Testis (tissue), 3 donors: Measurements from ENCODE around the gene PTPRG. TPM values are rescaled to one million over a fixed set of nuclear protein-coding genes. Genes with fewer than 3 reads are reported as not detected.
A peak's percentile ranks its signal among the peaks of the same experiment; 100 is the strongest.

Experiments
- DNase-seq: peaks from one replicate; pipeline ENCODE4 v3.0.0-alpha.2; 2019
- H3K27ac ChIP-seq, 2 donors: fragments of 200-600 bp; sonication (generic); one replicate each; pipeline ENCODE4 v1.5.1; 2019
- H3K27me3 ChIP-seq: fragments of 200-600 bp; sonication (generic); one replicate; pipeline ENCODE4 v1.5.1; 2019
- H3K36me3 ChIP-seq: fragments of 200-600 bp; sonication (generic); one replicate; pipeline ENCODE4 v1.5.1; 2017; ENCODE audit warnings: low read depth; ENCODE audit errors: missing control alignments
- H3K4me1 ChIP-seq: fragments of 200-600 bp; sonication (generic); one replicate; pipeline ENCODE4 v1.5.1; 2019
- H3K4me3 ChIP-seq, 2 donors: fragments of 200-600 bp; sonication (generic); one replicate each; pipeline ENCODE4 v1.5.1; 2017 to 2019
- H3K9me3 ChIP-seq: fragments of 200-600 bp; sonication (generic); one replicate; pipeline ENCODE4 v1.5.1; 2017
- POLR2A ChIP-seq: fragments of 450-650 bp; IDR thresholded peaks from one replicate; pipeline ENCODE4 v1.6.1; 2017; ENCODE audit warnings: antibody characterized with exemption, mild to moderate bottlenecking, moderate library complexity
- WGBS, 2 donors: methylation state at CpG; one replicate each; pipeline ENCODE4 v1.1.5; 2018; 5-methylcytosine and 5-hydroxymethylcytosine counted together
- intact Hi-C: fragments of 100-400 bp; cut with DNase I; formaldehyde crosslinking; loops from one replicate; pipeline ENCODE4 v1.15.1; 2023; ENCODE audit warnings: low total_unique reads
- polyA plus RNA-seq: library from polyadenylated mRNA; stranded (reverse); fragments of 350-450 nt; fragmentation: Illumina TruSeq; extraction: RNeasy Lipid Tissue Mini Kit (QIAGEN cat#74804); gene quantifications from one replicate; pipeline ENCODE4 v1.2.3, GENCODE V29; 2014; ENCODE audit warnings: low read depth, low replicate concordance; ENCODE audit not compliant: insufficient read depth
- total RNA-seq, 2 donors: library from RNA; depleted of rRNA; stranded (reverse); fragments of >200 nt; gene quantifications; one replicate each; pipeline ENCODE4 v1.2.3, GENCODE V29; 2016
- TF ChIP-seq, protein P1 (sequence below), 3 experiments: fragments of 450-650 bp in 2 of 3; fragments of 200-600 bp in 1 of 3; sonication (generic) in 1 of 3; IDR thresholded peaks; one replicate each; pipeline ENCODE4 v1.5.1; 2016 to 2019; ENCODE audit warnings: antibody characterized with exemption in 3 of 3, mild to moderate bottlenecking in 2 of 3, moderate library complexity in 1 of 3

PTPRG gene
- total and polyA plus RNA-seq, 3 donors from 2014 or later = 26.3 to 107 (median 75.4) TPM

GRCh38 chr3:62197350-62198012 lies 636.1 kb downstream of the PTPRG start:
- H3K9me3 ChIP-seq = no peaks in the 10 kb centered on the region
- intact Hi-C loops = no loop called here
- no peak for TF ChIP-seq POLR2A
- TF ChIP-seq, protein P1, sequence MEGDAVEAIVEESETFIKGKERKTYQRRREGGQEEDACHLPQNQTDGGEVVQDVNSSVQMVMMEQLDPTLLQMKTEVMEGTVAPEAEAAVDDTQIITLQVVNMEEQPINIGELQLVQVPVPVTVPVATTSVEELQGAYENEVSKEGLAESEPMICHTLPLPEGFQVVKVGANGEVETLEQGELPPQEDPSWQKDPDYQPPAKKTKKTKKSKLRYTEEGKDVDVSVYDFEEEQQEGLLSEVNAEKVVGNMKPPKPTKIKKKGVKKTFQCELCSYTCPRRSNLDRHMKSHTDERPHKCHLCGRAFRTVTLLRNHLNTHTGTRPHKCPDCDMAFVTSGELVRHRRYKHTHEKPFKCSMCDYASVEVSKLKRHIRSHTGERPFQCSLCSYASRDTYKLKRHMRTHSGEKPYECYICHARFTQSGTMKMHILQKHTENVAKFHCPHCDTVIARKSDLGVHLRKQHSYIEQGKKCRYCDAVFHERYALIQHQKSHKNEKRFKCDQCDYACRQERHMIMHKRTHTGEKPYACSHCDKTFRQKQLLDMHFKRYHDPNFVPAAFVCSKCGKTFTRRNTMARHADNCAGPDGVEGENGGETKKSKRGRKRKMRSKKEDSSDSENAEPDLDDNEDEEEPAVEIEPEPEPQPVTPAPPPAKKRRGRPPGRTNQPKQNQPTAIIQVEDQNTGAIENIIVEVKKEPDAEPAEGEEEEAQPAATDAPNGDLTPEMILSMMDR (IDR thresholded peaks at IDR 0.05) = no peak
- no peaks in the 10 kb centered on the region for H3K4me1 ChIP-seq
- no peak overlapping the region for H3K27ac ChIP-seq
- 83 to 84% methylated on average over 5 of the region's 5 CpGs for WGBS, 2 donors
- DNase-seq = no peak
- H3K4me3 ChIP-seq = no peak overlapping the region
- no peaks in the 10 kb centered on the region for H3K36me3 ChIP-seq
- H3K27me3 ChIP-seq = no peaks in the 10 kb centered on the region

GRCh38 chr3:62199126-62199525 lies 637.8 kb downstream of the PTPRG start:
- intact Hi-C loops = no loop called here
- DNase-seq = no peak

DNA sequence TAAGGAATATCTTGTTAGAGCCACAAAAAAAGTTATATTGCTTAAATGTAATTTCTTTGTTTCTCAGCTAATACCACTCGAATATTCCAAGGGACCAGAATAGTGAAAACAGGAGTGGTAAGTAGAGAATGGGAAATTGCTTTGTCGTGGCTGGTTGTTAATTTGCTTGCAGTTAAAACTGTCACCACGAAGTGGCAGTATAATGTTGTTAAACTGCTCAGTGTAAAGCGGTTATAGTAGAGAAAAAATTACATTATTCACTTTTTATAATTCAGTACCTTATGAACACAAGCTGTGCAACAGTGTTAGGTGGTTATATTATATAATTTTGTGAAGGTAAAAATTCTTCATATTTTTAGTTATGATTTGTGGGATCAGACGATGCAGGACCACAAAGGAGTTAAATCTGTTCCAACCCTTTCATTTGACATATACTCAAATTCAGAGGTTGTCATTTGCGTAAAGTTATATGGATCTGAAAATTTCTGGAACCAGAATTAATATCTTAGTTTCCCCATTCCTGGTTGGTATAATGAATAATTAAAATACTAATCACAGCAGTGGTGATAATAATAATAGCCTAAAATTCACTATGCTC lies 640.2 kb downstream of the PTPRG start:
- WGBS, 2 donors = 55 to 58% methylated on average over 6 of the region's 6 CpGs
- H3K27me3 ChIP-seq = no peaks in the 10 kb centered on the region
- DNase-seq = no peak

More at GRCh38 chr3:62199126-62199525, 637.8 kb downstream of the PTPRG start:
- no peaks in the 10 kb centered on the region for H3K27me3 ChIP-seq
- H3K4me1 ChIP-seq = no peaks in the 10 kb centered on the region
- H3K36me3 ChIP-seq = no peaks in the 10 kb centered on the region
- no peak overlapping the region for H3K4me3 ChIP-seq
- WGBS, 2 donors = 67 to 77% methylated on average over 3 of the region's 3 CpGs
- TF ChIP-seq POLR2A = no peak
- TF ChIP-seq, protein P1 (IDR thresholded peaks at IDR 0.05) = no peak
- H3K27ac ChIP-seq = no peak overlapping the region
- H3K9me3 ChIP-seq = no peaks in the 10 kb centered on the region

DNA sequence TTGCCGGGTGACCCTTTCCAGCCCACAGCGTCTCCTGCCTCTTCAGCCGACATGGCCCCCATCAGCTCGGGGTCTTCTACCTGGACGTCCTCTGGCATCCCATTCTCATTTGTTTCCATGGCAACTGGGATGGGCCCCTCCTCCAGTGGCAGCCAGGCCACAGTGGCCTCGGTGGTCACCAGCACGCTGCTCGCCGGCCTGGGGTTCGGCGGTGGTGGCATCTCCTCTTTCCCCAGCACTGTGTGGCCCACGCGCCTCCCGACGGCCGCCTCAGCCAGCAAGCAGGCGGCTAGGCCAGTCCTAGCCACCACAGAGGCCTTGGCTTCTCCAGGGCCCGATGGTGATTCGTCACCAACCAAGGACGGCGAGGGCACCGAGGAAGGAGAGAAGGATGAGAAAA lies 641.8 kb downstream of the PTPRG start:
- Histone ChIP-seq H3K4me3 (no peak overlapping the region), H3K27me3 (no peaks in the 10 kb centered on the region), H3K27ac (no peak overlapping the region), H3K36me3 (no peaks in the 10 kb centered on the region), H3K4me1 (no peaks in the 10 kb centered on the region), H3K9me3 (no peaks in the 10 kb centered on the region)
- 93 to 95% methylated on average over 18 to 22 of the region's 22 CpGs for WGBS, 2 donors
- TF ChIP-seq POLR2A = no peak
- TF ChIP-seq, protein P1 (IDR thresholded peaks at IDR 0.05) = no peak
- intact Hi-C loops = no loop called here
- no peak for DNase-seq

More for the DNA sequence above, 640.2 kb downstream of the PTPRG start:
- Histone ChIP-seq H3K9me3 (no peaks in the 10 kb centered on the region), H3K36me3 (no peaks in the 10 kb centered on the region), H3K4me1 (no peaks in the 10 kb centered on the region), H3K4me3 (no peak overlapping the region), H3K27ac (no peak overlapping the region)
- intact Hi-C loops = no loop called here
- TF ChIP-seq POLR2A = no peak
- TF ChIP-seq, protein P1 (IDR thresholded peaks at IDR 0.05) = peak; percentile 34 to 52 (median 37)
